ENCODE measurements around the gene TENM4. TPM values are rescaled to one million over a fixed set of nuclear protein-coding genes. Genes with fewer than 3 reads are reported as not detected.

TENM4 gene
- polyA plus RNA-seq, 1 donor from 2014 or later, result 16.8 TPM

DNA sequence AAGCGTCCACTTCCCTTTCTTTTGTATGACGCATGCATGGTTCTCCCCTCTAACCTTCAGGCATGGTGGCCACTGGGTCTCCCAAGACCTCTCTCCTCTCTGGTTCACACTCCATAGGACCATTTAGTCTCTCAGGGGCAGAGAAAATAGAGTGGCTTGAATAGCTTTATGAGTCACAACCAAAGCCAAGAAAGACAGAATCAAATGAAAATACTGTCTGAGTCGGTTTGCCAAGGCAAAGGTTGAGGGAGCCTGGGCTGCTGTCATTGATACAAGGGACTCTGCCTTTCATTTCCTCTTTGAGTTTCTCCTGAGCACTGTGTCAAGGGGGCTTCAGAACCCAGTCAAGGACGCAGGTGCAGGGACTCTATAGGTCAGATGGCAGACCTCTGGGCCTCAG, 44.2 kb downstream of the TENM4 start:
- Histone ChIP-seq H3K4me2 (ENCODE audit: low read length) (no peak overlapping the region), H3K9ac (ENCODE audit: low read length) (no peak overlapping the region), H3F3A (ENCODE audit: insufficient read depth, low read length, poor library complexity, severe bottlenecking) (no peaks in the 10 kb centered on the region), H3K79me2 (replicated peaks; ENCODE audit: insufficient read depth, low read length) (peaks cover 11% of the 10 kb centered on the region), H2AFZ (ENCODE audit: low read depth, low read length) (no peak overlapping the region), H3K9me2 (ENCODE audit: insufficient read depth, low read length) (no peaks in the 10 kb centered on the region), H3K27me3 (ENCODE audit: insufficient read depth, low read depth, low read length) (no peaks in the 10 kb centered on the region), H3K9me3 (ENCODE audit: low read length) (no peaks in the 10 kb centered on the region), H3K27ac (ENCODE audit: low read length) (no peak overlapping the region), H3K4me3 (ENCODE audit: low read length) (no peak overlapping the region), H3K36me3 (ENCODE audit: insufficient read depth, low read length) (no peaks in the 10 kb centered on the region), H4K20me1 (ENCODE audit: insufficient read depth) (no peaks in the 10 kb centered on the region)
- TF ChIP-seq POLR2AphosphoS5 (IDR thresholded peaks at IDR 0.05), result no peak
- no peak for TF ChIP-seq MXI1 (conservative IDR thresholded peaks at IDR 0.05; ENCODE audit: poor library complexity, severe bottlenecking)
- TF ChIP-seq EZH2 (IDR thresholded peaks at IDR 0.05; ENCODE audit: borderline replicate concordance, insufficient read depth, low read length, poor library complexity, severe bottlenecking), result no peak
- no peak for TF ChIP-seq TAF1 (IDR thresholded peaks at IDR 0.05; ENCODE audit: low read depth)

DNA sequence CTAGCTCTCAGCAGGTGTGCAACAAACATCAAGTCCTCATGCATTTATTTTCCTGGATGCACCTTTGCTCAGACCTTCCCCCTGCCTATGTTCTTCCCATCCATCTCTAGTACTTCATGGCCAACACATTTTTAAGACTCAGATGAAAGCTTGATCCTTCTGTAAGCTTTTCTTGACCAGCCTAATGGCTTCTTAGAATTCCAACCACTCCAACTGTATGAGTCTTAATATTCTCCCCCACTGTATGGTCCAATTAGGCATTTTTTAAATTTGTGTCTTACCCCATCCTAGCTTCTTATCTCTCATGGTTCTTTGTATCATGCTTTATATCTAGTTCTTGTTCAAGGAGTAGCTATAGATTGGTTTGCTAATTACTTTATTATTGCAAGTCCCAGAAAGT, 44.8 kb downstream of the TENM4 start:
- H3K9me3 ChIP-seq (ENCODE audit: low read length), result no peaks in the 10 kb centered on the region
- no peaks in the 10 kb centered on the region for H3K9me2 ChIP-seq (ENCODE audit: insufficient read depth, low read length)
- no peak overlapping the region for H2AFZ ChIP-seq (ENCODE audit: low read depth, low read length)
- H4K20me1 ChIP-seq (ENCODE audit: insufficient read depth), result no peaks in the 10 kb centered on the region
- no peak overlapping the region for H3K27ac ChIP-seq (ENCODE audit: low read length)
- H3K4me2 ChIP-seq (ENCODE audit: low read length), result no peak overlapping the region
- TF ChIP-seq RAD21 (conservative IDR thresholded peaks at IDR 0.05) (no peak), POLR2AphosphoS5 (IDR thresholded peaks at IDR 0.05) (no peak), EZH2 (IDR thresholded peaks at IDR 0.05; ENCODE audit: borderline replicate concordance, insufficient read depth, low read length, poor library complexity, severe bottlenecking) (no peak), TAF1 (IDR thresholded peaks at IDR 0.05; ENCODE audit: low read depth) (no peak), EP300 (conservative IDR thresholded peaks at IDR 0.05; ENCODE audit: poor library complexity, severe bottlenecking) (no peak), MXI1 (conservative IDR thresholded peaks at IDR 0.05; ENCODE audit: poor library complexity, severe bottlenecking) (no peak), SMC3 (conservative IDR thresholded peaks at IDR 0.05; ENCODE audit: poor library complexity) (no peak)
- TF ChIP-seq, protein P1, sequence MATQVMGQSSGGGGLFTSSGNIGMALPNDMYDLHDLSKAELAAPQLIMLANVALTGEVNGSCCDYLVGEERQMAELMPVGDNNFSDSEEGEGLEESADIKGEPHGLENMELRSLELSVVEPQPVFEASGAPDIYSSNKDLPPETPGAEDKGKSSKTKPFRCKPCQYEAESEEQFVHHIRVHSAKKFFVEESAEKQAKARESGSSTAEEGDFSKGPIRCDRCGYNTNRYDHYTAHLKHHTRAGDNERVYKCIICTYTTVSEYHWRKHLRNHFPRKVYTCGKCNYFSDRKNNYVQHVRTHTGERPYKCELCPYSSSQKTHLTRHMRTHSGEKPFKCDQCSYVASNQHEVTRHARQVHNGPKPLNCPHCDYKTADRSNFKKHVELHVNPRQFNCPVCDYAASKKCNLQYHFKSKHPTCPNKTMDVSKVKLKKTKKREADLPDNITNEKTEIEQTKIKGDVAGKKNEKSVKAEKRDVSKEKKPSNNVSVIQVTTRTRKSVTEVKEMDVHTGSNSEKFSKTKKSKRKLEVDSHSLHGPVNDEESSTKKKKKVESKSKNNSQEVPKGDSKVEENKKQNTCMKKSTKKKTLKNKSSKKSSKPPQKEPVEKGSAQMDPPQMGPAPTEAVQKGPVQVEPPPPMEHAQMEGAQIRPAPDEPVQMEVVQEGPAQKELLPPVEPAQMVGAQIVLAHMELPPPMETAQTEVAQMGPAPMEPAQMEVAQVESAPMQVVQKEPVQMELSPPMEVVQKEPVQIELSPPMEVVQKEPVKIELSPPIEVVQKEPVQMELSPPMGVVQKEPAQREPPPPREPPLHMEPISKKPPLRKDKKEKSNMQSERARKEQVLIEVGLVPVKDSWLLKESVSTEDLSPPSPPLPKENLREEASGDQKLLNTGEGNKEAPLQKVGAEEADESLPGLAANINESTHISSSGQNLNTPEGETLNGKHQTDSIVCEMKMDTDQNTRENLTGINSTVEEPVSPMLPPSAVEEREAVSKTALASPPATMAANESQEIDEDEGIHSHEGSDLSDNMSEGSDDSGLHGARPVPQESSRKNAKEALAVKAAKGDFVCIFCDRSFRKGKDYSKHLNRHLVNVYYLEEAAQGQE (IDR thresholded peaks at IDR 0.05; ENCODE audit: borderline replicate concordance), result no peak
- TF ChIP-seq, protein P2, sequence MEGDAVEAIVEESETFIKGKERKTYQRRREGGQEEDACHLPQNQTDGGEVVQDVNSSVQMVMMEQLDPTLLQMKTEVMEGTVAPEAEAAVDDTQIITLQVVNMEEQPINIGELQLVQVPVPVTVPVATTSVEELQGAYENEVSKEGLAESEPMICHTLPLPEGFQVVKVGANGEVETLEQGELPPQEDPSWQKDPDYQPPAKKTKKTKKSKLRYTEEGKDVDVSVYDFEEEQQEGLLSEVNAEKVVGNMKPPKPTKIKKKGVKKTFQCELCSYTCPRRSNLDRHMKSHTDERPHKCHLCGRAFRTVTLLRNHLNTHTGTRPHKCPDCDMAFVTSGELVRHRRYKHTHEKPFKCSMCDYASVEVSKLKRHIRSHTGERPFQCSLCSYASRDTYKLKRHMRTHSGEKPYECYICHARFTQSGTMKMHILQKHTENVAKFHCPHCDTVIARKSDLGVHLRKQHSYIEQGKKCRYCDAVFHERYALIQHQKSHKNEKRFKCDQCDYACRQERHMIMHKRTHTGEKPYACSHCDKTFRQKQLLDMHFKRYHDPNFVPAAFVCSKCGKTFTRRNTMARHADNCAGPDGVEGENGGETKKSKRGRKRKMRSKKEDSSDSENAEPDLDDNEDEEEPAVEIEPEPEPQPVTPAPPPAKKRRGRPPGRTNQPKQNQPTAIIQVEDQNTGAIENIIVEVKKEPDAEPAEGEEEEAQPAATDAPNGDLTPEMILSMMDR (IDR thresholded peaks at IDR 0.05; ENCODE audit: poor library complexity, severe bottlenecking), result no peak
- H3K27me3 ChIP-seq (ENCODE audit: insufficient read depth, low read depth, low read length), result no peaks in the 10 kb centered on the region
- no peaks in the 10 kb centered on the region for H3K36me3 ChIP-seq (ENCODE audit: insufficient read depth, low read length)
- no peaks in the 10 kb centered on the region for H3F3A ChIP-seq (ENCODE audit: insufficient read depth, low read length, poor library complexity, severe bottlenecking)
- H3K79me2 ChIP-seq (replicated peaks; ENCODE audit: insufficient read depth, low read length), result peaks cover 9% of the 10 kb centered on the region
- no peak overlapping the region for H3K4me3 ChIP-seq (ENCODE audit: low read length)
- no peak overlapping the region for H3K9ac ChIP-seq (ENCODE audit: low read length)
